Activated CD4-positive, alpha-beta T cell treated with anti-CD3 and anti-CD28 coated beads for 36 hours (primary cell): ENCODE results near the gene CAMSAP2. TPM values are rescaled to one million over a fixed set of nuclear protein-coding genes. Genes with fewer than 3 reads are reported as not detected.

Source experiments
- ATAC-seq: fragments of 200-7000 bp; cut with Tn5 transposase; one replicate; pipeline ENCODE4 v1.10.0; 2021; ENCODE audit warnings: mild to moderate bottlenecking, moderate library complexity
- CTCF ChIA-PET: fragments of 350-600 bp; sonication (Branson Sonifier 250); formaldehyde crosslinking; loops from one replicate; lab custom pipeline; 2021; ENCODE audit warnings: antibody characterized with exemption; lab: Charles Lee
- POLR2A ChIA-PET: fragments of 350-600 bp; sonication (Branson Sonifier 250); formaldehyde crosslinking; loops from one replicate; lab custom pipeline; 2021; ENCODE audit warnings: antibody characterized with exemption, inconsistent platforms; lab: Charles Lee
- DNase-seq: peaks from one replicate; pipeline ENCODE4 v3.0.0-alpha.2; 2020
- H3K27ac Mint-ChIP-seq: one replicate; pipeline ENCODE4 v1.8.0; 2021; ENCODE audit warnings: mixed read lengths
- H3K27me3 Mint-ChIP-seq: one replicate; pipeline ENCODE4 v1.8.0; 2021; ENCODE audit warnings: mixed read lengths
- H3K36me3 Mint-ChIP-seq: one replicate; pipeline ENCODE4 v1.8.0; 2021; ENCODE audit warnings: low read depth, mixed read lengths
- H3K4me1 Mint-ChIP-seq: one replicate; pipeline ENCODE4 v1.8.0; 2021; ENCODE audit warnings: mixed read lengths
- H3K4me3 Mint-ChIP-seq: one replicate; pipeline ENCODE4 v1.8.0; 2021; ENCODE audit warnings: mild to moderate bottlenecking, moderate library complexity, mixed read lengths
- H3K9me3 Mint-ChIP-seq: one replicate; pipeline ENCODE4 v1.8.0; 2021; ENCODE audit warnings: low read depth, mixed read lengths
- intact Hi-C, 2 experiments: fragments of 100-400 bp; cut with DNase I in 1 of 2; cut with micrococcal nuclease in 1 of 2; formaldehyde crosslinking; loops; one replicate each; pipeline versions ENCODE4 v1.14.2 to v1.15.1; 2022 to 2024; cut with DNase I, micrococcal nuclease
- total RNA-seq, 2 experiments: library from RNA; stranded (reverse); gene quantifications; one replicate each; pipeline ENCODE4 v1.2.3, GENCODE V29; 2021

CAMSAP2 gene
- total RNA-seq, 2 experiments from 2014 or later = 2.3 to 3.0 TPM

- peaks cover 49% of the 10 kb centered on the region for H3K27me3 Mint-ChIP-seq
- intact Hi-C loops = loop anchor here in 1 of 2 experiments (5.0 kb wide), 1 partner anchor 38 kb away; no protein-coding TSS in a partner anchor
- H3K9me3 Mint-ChIP-seq = no peaks in the 10 kb centered on the region
- ChIA-PET CTCF (no interaction called here), POLR2A (no interaction called here)
- peaks cover 4% of the 10 kb centered on the region for H3K36me3 Mint-ChIP-seq
- ATAC-seq (no peak), DNase-seq (no peak)
- H3K4me3 Mint-ChIP-seq = no peak overlapping the region
- no peak overlapping the region for H3K27ac Mint-ChIP-seq
- H3K4me1 Mint-ChIP-seq = peaks cover 38% of the 10 kb centered on the region
Observed at GRCh38 chr1:200869376-200869752, 130.7 kb downstream of the CAMSAP2 start.

DNA sequence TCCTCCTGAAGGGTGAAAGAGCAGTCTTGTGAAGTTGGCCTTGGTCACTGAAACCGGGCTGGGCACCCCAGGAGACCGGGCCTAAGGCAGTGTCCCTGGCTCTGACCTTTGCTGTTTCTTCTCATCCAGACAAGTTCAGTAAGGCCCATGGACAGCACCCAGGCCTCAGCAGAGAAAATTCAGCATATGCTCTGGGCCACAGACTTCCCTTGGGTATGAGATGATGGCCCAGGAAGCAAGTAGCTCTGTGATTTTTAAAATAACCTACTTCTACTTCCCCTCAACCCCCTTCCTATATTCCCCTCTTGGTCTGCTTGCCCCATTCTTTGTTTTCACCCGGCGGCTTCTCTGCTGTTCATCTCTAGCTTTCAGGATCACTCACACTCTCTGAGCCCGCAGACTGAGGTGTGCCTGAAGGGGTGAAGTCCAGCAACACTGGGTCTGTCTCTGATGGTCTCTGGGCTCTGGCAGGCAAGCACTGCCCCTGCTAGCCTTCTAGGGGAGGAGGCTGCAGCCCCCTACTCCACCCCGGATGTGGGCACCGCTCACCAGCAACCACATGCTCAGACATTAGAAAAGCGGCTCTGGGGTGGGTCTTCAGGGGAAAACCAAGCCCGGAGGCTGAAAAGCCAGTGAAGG is 131.2 kb downstream of the CAMSAP2 start:
- Mint-ChIP-seq H3K27ac (no peak overlapping the region), H3K9me3 (no peaks in the 10 kb centered on the region), H3K4me1 (peaks cover 42% of the 10 kb centered on the region), H3K4me3 (no peak overlapping the region), H3K27me3 (peaks cover 52% of the 10 kb centered on the region), H3K36me3 (peaks cover 2% of the 10 kb centered on the region)
- ChIA-PET CTCF (interaction anchor here (0.8 to 1.1 kb wide), 2 partner anchors 11 to 110 kb away, joined by 3 to 5 read pairs; no protein-coding TSS in a partner anchor), POLR2A (no interaction called here)
- peak; percentile 61 for ATAC-seq
- intact Hi-C loops = loop anchor here in 1 of 2 experiments (1.0 to 5.0 kb wide), 2 partner anchors 8 to 37 kb away; no protein-coding TSS in a partner anchor
- peak; percentile 58 for DNase-seq

DNA sequence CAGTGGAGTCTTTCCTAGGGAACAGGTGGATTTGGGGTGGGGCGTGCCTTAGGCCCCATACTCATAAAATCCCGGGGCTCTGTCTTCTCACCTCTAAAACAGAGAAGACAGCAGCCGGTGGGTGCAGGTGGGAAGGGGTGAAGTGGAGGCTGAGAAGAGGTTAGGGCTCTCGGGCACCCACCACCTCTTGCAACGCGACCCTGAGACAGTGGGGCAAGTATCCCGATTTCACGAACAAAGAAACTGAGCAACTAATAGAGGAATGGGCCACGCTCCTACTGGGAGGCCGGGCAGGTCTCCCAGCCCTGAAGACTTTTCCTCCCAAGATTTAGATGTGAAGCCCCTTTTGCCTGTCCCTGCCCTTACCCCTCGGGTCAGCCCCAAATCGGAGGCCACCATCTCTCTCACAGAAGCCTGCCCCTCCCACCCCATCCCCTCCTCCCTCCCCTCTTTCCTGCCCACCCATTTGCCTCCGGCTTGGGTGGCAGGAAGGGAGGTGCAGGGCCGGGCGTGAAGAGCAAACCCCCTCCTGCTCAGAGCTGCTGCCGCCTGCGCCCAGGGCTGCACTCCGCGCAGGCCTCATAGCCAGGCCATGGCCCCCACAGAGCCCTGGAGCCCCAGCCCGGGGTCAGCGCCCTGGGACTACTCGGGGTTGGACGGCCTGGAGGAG is 133.9 kb downstream of the CAMSAP2 start, which contains the start of gene GPR25:
GPR25 (plus strand) TSS at position 536 of the 670 bp plus-strand sequence; CDS start at position 593, 57 bp downstream.
- intact Hi-C loops = no loop called here
- H3K36me3 Mint-ChIP-seq = no peaks in the 10 kb centered on the region
- no peak for ATAC-seq
- H3K4me3 Mint-ChIP-seq = no peak within 1 kb of the TSS
- peaks cover 58% of the 10 kb centered on the region for H3K27me3 Mint-ChIP-seq
- peaks cover 39% of the 10 kb centered on the region for H3K4me1 Mint-ChIP-seq
- ChIA-PET CTCF (no interaction called here), POLR2A (no interaction called here)
- H3K27ac Mint-ChIP-seq = no peak within 1 kb of the TSS
- DNase-seq = no peak
- H3K9me3 Mint-ChIP-seq = no peaks in the 10 kb centered on the region

- Mint-ChIP-seq H3K27me3 (peaks cover 56% of the 10 kb centered on the region), H3K27ac (no peak overlapping the region), H3K4me1 (peaks cover 44% of the 10 kb centered on the region), H3K36me3 (no peaks in the 10 kb centered on the region), H3K4me3 (no peak overlapping the region), H3K9me3 (no peaks in the 10 kb centered on the region)
- DNase-seq (no peak), ATAC-seq (no peak)
- ChIA-PET POLR2A (no interaction called here), CTCF (interaction anchor here (0.5 to 0.8 kb wide), 2 partner anchors 27 to 136 kb away, joined by 3 read pairs; no protein-coding TSS in a partner anchor)
- intact Hi-C loops = no loop called here
Observed at GRCh38 chr1:200873116-200873670, 134.5 kb downstream of the CAMSAP2 start.

DNA sequence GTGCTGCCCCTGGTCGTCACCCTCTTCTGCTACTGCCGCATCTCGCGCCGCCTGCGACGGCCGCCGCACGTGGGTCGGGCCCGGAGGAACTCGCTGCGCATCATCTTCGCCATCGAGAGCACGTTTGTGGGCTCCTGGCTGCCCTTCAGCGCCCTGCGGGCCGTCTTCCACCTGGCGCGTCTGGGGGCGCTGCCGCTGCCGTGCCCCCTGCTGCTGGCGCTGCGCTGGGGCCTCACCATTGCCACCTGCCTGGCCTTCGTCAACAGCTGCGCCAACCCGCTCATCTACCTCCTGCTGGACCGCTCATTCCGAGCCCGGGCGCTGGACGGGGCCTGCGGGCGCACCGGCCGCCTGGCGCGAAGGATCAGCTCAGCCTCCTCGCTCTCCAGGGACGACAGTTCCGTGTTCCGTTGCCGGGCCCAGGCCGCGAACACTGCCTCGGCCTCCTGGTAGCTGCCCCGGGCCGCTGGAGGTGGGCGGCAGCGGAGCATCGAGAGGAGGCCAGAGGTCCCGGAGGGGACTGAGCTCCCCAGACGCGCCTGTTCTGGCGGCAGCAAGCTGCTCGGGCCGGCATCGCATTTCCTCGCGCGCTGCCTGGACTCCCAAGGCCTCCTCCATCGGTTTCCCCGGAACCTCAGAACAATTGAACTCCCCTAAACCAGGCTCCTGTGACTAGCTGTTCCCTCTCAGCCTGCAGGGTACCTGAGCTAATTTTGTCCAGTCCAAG is 135.1 kb downstream of the CAMSAP2 start:
- Mint-ChIP-seq H3K9me3 (no peaks in the 10 kb centered on the region), H3K4me3 (no peak overlapping the region), H3K4me1 (peaks cover 50% of the 10 kb centered on the region), H3K36me3 (no peaks in the 10 kb centered on the region), H3K27ac (no peak overlapping the region), H3K27me3 (peaks cover 60% of the 10 kb centered on the region)
- no peak for DNase-seq
- ATAC-seq = no peak
- CTCF ChIA-PET = interaction anchor here (0.5 to 0.8 kb wide), 3 partner anchors 27 to 137 kb away, joined by 3 read pairs; no protein-coding TSS in a partner anchor
- intact Hi-C loops = no loop called here
- POLR2A ChIA-PET = interaction anchor here (0.6 kb wide), 1 partner anchor 32 kb away, joined by 3 read pairs; no protein-coding TSS in a partner anchor

- Mint-ChIP-seq H3K27me3 (peaks cover 55% of the 10 kb centered on the region), H3K4me3 (no peak overlapping the region), H3K4me1 (peaks cover 46% of the 10 kb centered on the region), H3K36me3 (no peaks in the 10 kb centered on the region), H3K9me3 (no peaks in the 10 kb centered on the region), H3K27ac (no peak overlapping the region)
- ChIA-PET CTCF (interaction anchor here (0.6 kb wide), 1 partner anchor 8 kb away, joined by 3 read pairs; no protein-coding TSS in a partner anchor), POLR2A (no interaction called here)
- ATAC-seq (no peak), DNase-seq (no peak)
- intact Hi-C loops = loop anchor here in 1 of 2 experiments (5.0 kb wide), 1 partner anchor 137 kb away; the partner anchor contains the start of gene CAMSAP2
Observed at GRCh38 chr1:200874694-200875093, 136.0 kb downstream of the CAMSAP2 start.

DNA sequence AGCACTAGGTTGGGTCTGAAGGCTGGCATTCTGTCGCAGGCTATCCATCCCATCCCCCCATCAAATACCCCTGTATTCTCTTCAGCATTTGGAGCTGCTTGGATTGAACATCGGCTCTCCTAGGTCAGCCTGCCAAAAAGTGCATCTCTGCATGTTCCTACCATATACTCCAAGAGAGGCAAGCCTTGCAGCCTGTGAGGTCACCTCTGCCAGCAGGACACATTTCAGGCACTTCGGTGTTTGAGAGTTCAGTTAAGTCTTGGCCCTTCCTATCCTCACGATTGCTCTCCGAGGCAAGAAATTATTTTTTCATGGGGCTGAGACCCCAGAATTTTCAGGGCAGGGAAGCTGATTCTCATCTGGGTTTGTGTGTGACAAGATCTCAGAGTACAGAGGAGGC is 136.7 kb downstream of the CAMSAP2 start:
- H3K9me3 Mint-ChIP-seq = no peaks in the 10 kb centered on the region
- no peak for ATAC-seq
- H3K36me3 Mint-ChIP-seq = no peaks in the 10 kb centered on the region
- no peak for DNase-seq
- H3K4me1 Mint-ChIP-seq = peaks cover 48% of the 10 kb centered on the region
- no peak overlapping the region for H3K4me3 Mint-ChIP-seq
- ChIA-PET POLR2A (no interaction called here), CTCF (interaction anchor here (0.5 kb wide), 1 partner anchor 27 kb away, joined by 4 read pairs; no protein-coding TSS in a partner anchor)
- intact Hi-C loops = loop anchor here in 1 of 2 experiments (5.0 kb wide), 1 partner anchor 138 kb away; the partner anchor contains the start of gene CAMSAP2
- H3K27ac Mint-ChIP-seq = no peak overlapping the region
- peaks cover 53% of the 10 kb centered on the region for H3K27me3 Mint-ChIP-seq

DNA sequence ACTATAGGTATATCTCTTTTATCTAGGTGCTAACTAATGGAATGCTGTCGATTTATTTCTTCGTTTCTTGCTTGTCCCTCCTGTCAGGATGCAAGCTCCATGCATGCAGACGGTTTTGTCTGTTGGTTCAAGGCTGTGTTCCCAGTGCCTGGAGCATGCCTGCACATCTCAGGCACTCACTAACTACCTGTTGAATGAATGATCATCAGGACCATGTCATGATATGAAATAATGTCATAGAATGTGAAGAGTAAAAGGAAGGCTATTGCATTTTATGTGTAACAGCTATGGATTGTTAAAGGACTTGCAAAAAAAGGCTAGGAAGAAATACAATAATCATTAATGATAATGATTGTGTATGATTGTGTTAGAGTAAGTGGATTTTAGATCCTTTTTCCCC is 138.3 kb downstream of the CAMSAP2 start:
- ChIA-PET CTCF (interaction anchor here (0.9 to 4.8 kb wide), 7 partner anchors 11 to 254 kb away, joined by 3 to 31 read pairs (median 5); no protein-coding TSS in a partner anchor), POLR2A (interaction anchor here (0.7 to 2.0 kb wide), 2 partner anchors 11 to 132 kb away, joined by 6 to 13 read pairs; no protein-coding TSS in a partner anchor)
- intact Hi-C loops = loop anchor here in 1 of 2 experiments (2.0 to 5.0 kb wide), 2 partner anchors 14 to 140 kb away; partner anchors contain the start of gene CAMSAP2
- H3K27ac Mint-ChIP-seq = no peak overlapping the region
- H3K4me3 Mint-ChIP-seq = no peak overlapping the region
- H3K36me3 Mint-ChIP-seq = no peaks in the 10 kb centered on the region
- DNase-seq (no peak), ATAC-seq (no peak)
- no peaks in the 10 kb centered on the region for H3K9me3 Mint-ChIP-seq
- peaks cover 47% of the 10 kb centered on the region for H3K27me3 Mint-ChIP-seq
- peaks cover 50% of the 10 kb centered on the region for H3K4me1 Mint-ChIP-seq

GRCh38 chr1:200877839-200878551 is 139.3 kb downstream of the CAMSAP2 start:
- CTCF ChIA-PET = interaction anchor here (0.6 to 4.8 kb wide), 10 partner anchors 12 to 324 kb away, joined by 3 to 31 read pairs (median 4); no protein-coding TSS in a partner anchor
- H3K9me3 Mint-ChIP-seq = no peaks in the 10 kb centered on the region
- H3K27me3 Mint-ChIP-seq = peaks cover 43% of the 10 kb centered on the region
- H3K4me3 Mint-ChIP-seq = no peak overlapping the region
- POLR2A ChIA-PET = interaction anchor here (0.6 to 3.4 kb wide), 5 partner anchors 11 to 77 kb away, joined by 3 to 21 read pairs (median 8); no protein-coding TSS in a partner anchor
- intact Hi-C loops = loop anchor here (1.0 to 5.0 kb wide), 7 partner anchors 8 to 253 kb away; partner anchors contain the start of gene CAMSAP2 (in 1 of the 2)
- DNase-seq = peak; percentile 86
- no peak overlapping the region for H3K27ac Mint-ChIP-seq
- H3K36me3 Mint-ChIP-seq = no peaks in the 10 kb centered on the region
- peak; percentile 88 for ATAC-seq
- peaks cover 50% of the 10 kb centered on the region for H3K4me1 Mint-ChIP-seq

DNA sequence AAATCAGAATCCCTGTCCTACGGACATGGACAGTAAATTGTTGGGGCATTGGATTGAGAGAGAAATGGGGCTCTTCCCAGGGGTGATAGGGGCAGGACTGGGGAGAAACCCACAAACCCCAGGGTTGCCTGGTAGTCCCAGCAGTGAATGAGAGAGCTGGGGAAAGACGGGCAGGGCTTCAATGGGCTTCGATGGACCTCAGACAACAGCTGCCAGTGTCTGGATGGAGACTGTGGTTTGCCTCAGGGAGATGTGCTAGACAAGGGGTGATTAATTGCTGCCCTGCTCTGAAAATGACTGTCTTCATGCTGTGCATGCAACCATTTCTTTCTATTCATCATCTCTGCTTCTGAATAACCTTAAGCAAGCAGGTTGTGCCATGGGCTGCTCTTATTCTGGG is 141.5 kb downstream of the CAMSAP2 start:
- Mint-ChIP-seq H3K27ac (no peak overlapping the region), H3K4me1 (peaks cover 43% of the 10 kb centered on the region), H3K9me3 (no peaks in the 10 kb centered on the region), H3K4me3 (no peak overlapping the region), H3K36me3 (no peaks in the 10 kb centered on the region), H3K27me3 (peaks cover 32% of the 10 kb centered on the region)
- intact Hi-C loops = loop anchor here (1.0 to 2.0 kb wide), 4 partner anchors 9 to 291 kb away; no protein-coding TSS in a partner anchor
- POLR2A ChIA-PET = interaction anchor here (3.4 kb wide), 1 partner anchor 9 kb away, joined by 21 read pairs; no protein-coding TSS in a partner anchor
- DNase-seq (peak; percentile 69), ATAC-seq (peak; percentile 76)
- CTCF ChIA-PET = interaction anchor here (1.2 to 4.8 kb wide), 3 partner anchors 10 to 25 kb away, joined by 4 to 31 read pairs (median 20); no protein-coding TSS in a partner anchor
